ENCODE data around the gene ADAMTS10. TPM values are rescaled to one million over a fixed set of nuclear protein-coding genes. Genes with fewer than 3 reads are reported as not detected.

ADAMTS10 gene
- total RNA-seq: 10 to 100 TPM in 4 of 6 donors, 1 to 10 TPM in 2; 6.7 to 45.2 (median 15.7) TPM
- polyA plus RNA-seq: 100 to 1,000 TPM in 1 of 2 donors, 10 to 100 TPM in 1; 46.6 to 106 TPM

DNA sequence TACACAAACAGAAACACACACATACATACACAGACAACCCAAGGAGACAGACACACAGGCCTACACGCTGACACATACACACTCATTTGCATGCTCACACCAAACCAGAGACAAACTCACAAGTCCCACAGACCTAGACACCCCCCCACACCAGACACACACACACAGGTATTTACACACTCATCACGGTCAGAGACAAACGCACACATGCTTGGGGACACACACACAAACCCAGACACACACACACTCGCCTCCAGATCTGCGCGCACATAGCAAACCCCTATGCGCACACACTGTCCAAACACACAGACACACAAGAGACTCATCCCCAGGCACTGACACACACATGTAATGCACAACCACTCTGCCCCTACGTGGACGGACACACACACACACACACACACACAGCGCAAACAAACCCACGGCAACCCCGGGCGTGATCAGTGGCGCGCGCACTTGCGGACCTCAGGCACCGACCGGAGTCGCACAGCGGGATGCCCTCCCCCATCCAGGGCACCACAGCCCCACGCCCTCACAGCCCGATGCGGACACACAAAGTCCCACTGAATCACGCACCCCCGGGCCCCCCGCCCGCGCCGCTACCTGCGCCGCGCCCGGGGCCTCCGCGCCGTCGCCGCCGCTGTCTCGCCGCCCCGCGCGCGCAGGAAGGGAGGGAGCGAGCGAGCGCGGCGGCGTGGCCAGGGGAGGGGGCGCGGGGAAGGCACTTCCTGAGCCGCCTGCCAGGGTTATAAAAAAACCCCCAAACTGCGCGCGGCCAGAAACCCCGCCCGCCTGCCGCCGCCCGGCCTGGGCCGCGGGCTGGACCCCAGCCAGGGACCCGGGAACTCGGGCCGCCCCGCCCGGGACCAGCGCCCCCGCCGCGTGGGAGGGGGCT lies at the start of gene ADAMTS10:
ADAMTS10 (minus strand) TSS at position 675 of the 895 bp plus-strand sequence. CDS start 5,005 bp downstream, outside the sequence.
- DNase-seq: peak in 3 of 6 donors; percentile 25 to 71 (median 48)

DNA sequence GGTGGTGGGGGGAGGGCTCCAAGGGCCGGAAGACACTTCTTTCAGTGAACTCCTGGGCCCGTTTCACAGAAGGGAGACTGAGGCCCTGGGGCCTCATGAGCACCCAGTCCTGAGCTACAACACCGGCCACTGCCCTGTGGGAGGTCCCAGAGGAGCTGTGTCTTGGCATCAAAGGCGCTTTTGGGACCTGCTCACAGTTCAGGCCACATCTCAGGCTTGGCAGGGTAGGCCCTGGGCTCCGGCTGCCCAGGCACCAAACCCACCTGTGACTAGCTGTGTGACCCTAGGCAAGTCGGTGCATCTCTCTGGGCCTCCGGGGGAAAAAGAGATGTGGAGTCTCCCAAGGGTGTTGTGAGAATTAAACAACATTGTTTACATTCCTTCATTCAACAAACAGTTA lies 49.4 kb upstream of the ADAMTS10 start:
- no peaks in the 10 kb centered on the region for H3K9me3 ChIP-seq
- H3K27ac ChIP-seq: no peak overlapping the region
- no peak for FAIRE-seq
- intact Hi-C loops (cut with DNase I): loop anchor here in 2 of 3 donors (5.0 to 10.0 kb wide), 2 partner anchors 415 to 417 kb away; no protein-coding TSS in a partner anchor
- TF ChIP-seq, protein P1, sequence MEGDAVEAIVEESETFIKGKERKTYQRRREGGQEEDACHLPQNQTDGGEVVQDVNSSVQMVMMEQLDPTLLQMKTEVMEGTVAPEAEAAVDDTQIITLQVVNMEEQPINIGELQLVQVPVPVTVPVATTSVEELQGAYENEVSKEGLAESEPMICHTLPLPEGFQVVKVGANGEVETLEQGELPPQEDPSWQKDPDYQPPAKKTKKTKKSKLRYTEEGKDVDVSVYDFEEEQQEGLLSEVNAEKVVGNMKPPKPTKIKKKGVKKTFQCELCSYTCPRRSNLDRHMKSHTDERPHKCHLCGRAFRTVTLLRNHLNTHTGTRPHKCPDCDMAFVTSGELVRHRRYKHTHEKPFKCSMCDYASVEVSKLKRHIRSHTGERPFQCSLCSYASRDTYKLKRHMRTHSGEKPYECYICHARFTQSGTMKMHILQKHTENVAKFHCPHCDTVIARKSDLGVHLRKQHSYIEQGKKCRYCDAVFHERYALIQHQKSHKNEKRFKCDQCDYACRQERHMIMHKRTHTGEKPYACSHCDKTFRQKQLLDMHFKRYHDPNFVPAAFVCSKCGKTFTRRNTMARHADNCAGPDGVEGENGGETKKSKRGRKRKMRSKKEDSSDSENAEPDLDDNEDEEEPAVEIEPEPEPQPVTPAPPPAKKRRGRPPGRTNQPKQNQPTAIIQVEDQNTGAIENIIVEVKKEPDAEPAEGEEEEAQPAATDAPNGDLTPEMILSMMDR (IDR thresholded peaks at IDR 0.05): no peak
- WGBS, 2 donors: 48 to 51% methylated on average over 7 of the region's 7 CpGs
- H3K4me3 ChIP-seq: no peak overlapping the region
- H3K4me1 ChIP-seq: no peaks in the 10 kb centered on the region
- DNase-seq: peak in 1 of 6 donors; percentile 22
- no peaks in the 10 kb centered on the region for H3K36me3 ChIP-seq
- no peaks in the 10 kb centered on the region for H3K27me3 ChIP-seq
- ATAC-seq: no peak

More for the DNA sequence above, at the start of gene ADAMTS10:
- Histone ChIP-seq H3K4me3 (peak within 1 kb of the TSS; percentile 26 to 48 (median 36)), H3K27me3 (no peaks in the 10 kb centered on the region), H3K4me1 (no peaks in the 10 kb centered on the region), H3K27ac (peak within 1 kb of the TSS; percentile 42 to 78 (median 64)), H3K36me3 (no peaks in the 10 kb centered on the region), H3K9me3 (no peaks in the 10 kb centered on the region)
- 2 to 5% methylated on average over 31 to 74 of the region's 74 CpGs for WGBS, 2 donors
- no peak for FAIRE-seq
- TF ChIP-seq, protein P1 (IDR thresholded peaks at IDR 0.05): no peak
- intact Hi-C loops (cut with DNase I): no loop called here
- peak; percentile 8 to 39 (median 26) for ATAC-seq

DNA sequence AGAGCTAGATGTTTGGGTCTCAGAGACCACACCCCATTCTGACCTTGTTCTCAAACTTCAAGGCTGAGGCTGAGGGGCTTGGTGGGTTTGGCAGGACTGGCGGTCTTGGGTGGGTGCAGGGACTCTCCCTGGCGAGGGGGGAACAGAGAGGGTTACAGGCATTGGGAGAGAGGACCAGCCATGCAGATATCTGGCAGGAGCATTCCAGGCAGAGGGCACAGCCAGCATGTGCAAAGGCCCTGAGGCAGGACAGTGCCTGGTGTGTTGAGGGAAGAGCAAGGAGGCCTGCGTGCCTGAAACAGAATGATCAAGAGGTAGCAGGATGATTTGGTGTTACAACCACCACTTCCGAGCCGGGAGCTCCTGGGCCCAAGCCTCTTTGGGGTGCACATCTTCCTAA lies 47.4 kb upstream of the ADAMTS10 start:
- no peaks in the 10 kb centered on the region for H3K27me3 ChIP-seq
- H3K9me3 ChIP-seq: no peaks in the 10 kb centered on the region
- DNase-seq (peak in 1 of 6 donors; percentile 30), ATAC-seq (no peak), FAIRE-seq (no peak)
- no peak overlapping the region for H3K4me3 ChIP-seq
- intact Hi-C loops (cut with DNase I): loop anchor here in 2 of 3 donors (5.0 to 10.0 kb wide), 2 partner anchors 417 to 419 kb away; no protein-coding TSS in a partner anchor
- WGBS, 2 donors: 49 to 55% methylated on average over 5 of the region's 5 CpGs
- no peaks in the 10 kb centered on the region for H3K36me3 ChIP-seq
- no peak overlapping the region for H3K27ac ChIP-seq
- TF ChIP-seq, protein P1 (IDR thresholded peaks at IDR 0.05): no peak
- H3K4me1 ChIP-seq: no peaks in the 10 kb centered on the region

DNA sequence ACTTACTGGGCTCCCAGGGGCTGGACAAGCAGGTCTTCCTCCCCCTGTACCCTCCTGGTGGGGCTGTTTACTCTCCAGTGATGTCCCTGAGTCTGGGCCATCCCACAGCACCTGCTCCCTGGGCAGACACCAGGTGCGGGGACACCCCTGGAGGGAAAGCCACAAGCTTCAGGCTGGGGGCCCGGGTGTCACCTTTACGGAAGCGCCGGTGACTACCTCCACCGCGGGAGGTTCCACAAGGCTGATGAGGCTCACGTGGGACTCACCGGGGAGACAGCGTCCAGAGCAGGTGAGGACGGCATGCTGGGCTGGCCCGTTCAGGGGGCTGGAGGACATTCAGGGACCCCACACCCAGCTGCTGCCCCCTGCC lies 44.8 kb upstream of the ADAMTS10 start:
- FAIRE-seq: no peak
- peak in 2 of 4 donors; percentile 12 to 24 for ATAC-seq
- 54 to 73% methylated on average over 11 to 12 of the region's 12 CpGs for WGBS, 2 donors
- Histone ChIP-seq H3K36me3 (no peaks in the 10 kb centered on the region), H3K27ac (no peak overlapping the region), H3K4me1 (no peaks in the 10 kb centered on the region), H3K9me3 (no peaks in the 10 kb centered on the region), H3K4me3 (no peak overlapping the region), H3K27me3 (no peaks in the 10 kb centered on the region)
- DNase-seq: no peak
- intact Hi-C loops (cut with DNase I): loop anchor here in 2 of 3 donors (5.0 to 10.0 kb wide), 2 partner anchors 419 to 422 kb away; no protein-coding TSS in a partner anchor
- TF ChIP-seq, protein P1 (IDR thresholded peaks at IDR 0.05): no peak
